NOMO-1 treated with dmso at 0.1 percent for 144 hours (cell line): ENCODE data around the gene GMPPB.
A peak's percentile ranks its signal among the peaks of the same experiment; 100 is the strongest.

Experiments used
- DNase-seq: peaks from one replicate; lab custom pipeline; 2025; ENCODE audit not compliant: unreplicated experiment; lab: John Stamatoyannopoulos, UW

Gene GMPPB

DNA sequence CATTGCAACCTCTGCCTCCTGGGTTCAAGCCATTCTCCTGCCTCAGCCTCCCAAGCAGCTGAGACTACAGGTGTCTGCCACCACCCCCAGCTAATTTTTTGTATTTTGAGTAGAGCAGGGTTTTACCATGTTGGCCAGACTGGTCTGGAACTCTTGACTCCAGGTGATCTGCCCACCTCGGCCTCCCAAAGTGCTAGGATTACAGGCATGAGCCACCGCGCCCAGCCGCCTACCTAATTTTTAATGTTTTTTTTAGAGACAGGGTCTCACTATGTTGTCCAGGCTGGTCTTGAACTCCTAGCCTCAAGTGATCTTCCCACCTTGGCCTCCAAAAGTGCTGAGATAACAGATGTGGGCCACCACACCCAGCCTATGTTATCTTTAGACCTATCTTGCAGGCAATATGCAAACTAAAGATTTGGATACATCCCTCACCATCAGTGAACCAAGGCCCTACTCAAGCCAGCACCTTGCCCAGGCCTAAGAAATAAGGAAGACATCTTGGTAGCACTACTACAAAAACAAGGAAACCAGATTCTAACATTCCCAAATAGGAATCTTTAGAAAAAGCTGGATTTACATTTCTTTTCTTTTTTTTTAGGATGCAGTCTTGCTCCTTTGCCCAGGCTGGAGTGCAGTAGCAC is 6.3 kb upstream of the GMPPB start:
- no peak for DNase-seq

- no peak for DNase-seq
Measured at GRCh38 chr3:49727924-49728361, 4.2 kb upstream of the GMPPB start.

DNA sequence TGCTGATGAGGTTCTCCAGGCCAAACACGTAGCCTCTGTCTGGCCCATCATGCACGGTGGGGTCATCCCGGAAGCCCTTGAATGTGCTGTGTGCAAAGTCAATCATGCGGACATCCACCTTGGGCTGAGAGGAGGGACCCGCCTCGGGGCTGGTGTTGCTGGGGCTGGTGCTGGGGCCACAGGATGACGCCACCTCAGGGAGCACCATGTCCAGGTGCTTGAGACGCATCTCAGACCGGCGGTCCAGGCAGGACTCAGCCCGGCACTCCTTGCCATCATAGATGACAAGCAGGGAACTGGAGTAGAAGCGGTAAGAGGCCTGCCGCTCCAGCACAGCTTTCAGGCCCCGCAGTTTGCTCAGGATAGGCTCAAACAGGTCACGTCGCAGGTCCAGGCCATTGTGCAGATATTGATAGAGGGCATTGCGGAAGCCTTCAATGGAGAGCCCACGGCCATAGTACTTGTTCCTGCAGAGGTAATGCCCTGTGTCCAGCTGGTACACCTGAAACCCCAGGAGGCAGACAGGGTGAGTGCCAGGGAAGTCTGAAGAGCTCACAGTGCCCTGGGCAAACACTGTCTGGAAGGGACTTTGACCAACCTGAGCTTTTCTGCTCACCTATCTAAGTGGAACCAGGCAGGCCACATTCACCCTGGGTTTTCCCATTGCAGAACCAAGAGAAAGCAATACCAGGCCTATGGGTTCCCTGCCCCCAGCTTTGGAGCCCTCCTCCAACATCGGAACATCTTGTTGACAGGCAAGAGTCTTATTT is 3.6 kb upstream of the GMPPB start:
- DNase-seq, result no peak

DNA sequence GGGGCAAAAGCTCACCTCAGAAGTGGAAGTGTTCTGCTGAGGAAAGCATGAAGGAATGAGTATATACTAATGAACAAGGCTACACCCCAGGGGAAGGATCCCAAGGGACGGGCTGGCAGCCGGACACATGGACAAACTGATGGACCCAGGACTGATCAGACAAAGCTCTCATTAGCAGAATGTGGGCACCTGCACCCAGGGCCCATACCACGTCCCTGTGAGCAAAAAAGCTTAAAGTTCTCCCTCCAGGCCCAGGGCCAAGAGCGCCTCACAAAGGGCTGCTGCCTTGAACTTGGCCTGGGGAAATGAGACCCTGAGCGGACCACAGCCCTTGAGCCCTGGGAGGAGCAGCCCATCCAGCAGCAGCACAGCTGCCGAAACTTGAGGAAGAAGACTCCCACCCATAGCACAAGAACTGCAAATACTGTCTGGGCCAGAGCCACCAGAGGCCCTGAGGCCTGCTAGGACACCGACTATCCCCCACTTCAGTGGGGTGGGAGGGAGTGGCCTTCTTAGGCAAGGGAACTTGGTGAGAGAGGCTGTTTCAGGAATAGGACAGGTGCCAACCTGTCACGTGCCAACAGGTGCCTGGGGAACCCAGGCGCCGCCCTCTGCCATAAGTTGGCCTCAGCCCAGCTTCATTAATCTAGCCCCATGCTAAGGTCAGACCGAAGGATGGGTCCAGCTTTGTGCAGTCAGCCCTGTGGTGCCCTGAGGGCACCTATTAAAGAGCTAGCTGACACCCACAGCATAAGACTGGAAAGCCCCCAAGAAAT is 2.3 kb upstream of the GMPPB start:
- no peak for DNase-seq

DNA sequence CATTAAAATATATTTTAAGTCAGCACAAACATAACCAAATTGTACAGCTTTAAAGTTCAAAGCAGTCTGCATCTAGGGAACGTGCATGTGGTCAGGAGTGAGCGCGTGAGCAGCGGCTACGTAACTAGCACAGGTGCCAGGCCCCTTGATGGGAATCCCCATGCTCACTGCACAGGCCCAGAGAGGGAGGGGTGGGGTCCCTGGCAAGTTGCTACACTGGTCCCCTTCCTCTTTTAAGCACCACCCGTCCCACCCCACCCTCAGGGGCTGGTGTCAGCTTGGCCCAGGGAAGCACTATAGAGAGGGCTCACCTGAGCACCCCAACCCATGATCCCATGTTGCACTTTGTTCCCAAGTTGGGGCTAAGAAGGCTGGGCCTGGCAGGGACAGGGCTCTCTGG is 835 bp upstream of the GMPPB start:
- DNase-seq, result no peak

- DNase-seq, result peak; percentile 26
Measured at GRCh38 chr3:49723296-49723627, 489 bp downstream of the GMPPB start.

GRCh38 chr3:49722896-49723295 is 855 bp downstream of the GMPPB start:
- no peak for DNase-seq

- no peak for DNase-seq
Measured at GRCh38 chr3:49721896-49722781, 1.6 kb downstream of the GMPPB start.

GRCh38 chr3:49721596-49721895 is 2.2 kb downstream of the GMPPB start:
- no peak for DNase-seq

GRCh38 chr3:49720855-49721595 is 2.7 kb downstream of the GMPPB start:
- DNase-seq, result no peak

DNA sequence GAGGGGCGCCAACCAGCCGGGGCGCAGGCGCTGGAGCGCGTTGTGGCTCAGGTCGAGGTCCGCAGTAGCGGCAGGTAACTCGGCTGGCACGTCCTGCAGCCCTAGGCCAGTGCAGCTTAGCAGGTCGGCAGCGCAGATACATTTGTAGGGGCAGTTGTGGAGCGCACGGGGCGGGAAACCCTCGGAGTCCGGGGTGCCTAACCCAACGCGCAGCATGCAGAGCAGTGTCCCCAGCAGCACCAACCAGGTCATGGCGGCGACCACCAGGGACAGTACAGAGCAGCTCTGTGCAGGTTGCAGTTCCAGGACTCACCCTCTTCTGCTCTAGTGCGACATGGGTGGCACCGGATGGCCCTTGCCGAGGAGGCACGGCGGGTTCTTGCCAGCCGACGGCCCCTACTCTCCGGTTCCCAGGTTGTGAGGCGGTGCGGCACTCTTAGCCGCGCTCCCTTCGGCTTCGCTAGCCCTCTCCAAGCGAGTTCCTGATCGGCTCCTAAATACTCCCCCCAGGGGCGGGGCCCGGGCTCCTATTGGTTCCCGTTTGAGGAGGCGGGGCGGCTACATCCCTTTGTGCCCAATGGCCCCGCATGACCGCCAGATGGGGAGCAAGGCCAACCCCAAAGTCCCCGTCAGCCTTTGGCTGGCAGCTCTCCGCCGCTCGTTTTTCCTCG is 4.4 kb downstream of the GMPPB start, which contains the start of gene AMIGO3:
AMIGO3 (minus strand) TSS at position 471 of the 671 bp plus-strand sequence; CDS start at position 252, 219 bp downstream.
- peak; percentile 73 for DNase-seq

DNA sequence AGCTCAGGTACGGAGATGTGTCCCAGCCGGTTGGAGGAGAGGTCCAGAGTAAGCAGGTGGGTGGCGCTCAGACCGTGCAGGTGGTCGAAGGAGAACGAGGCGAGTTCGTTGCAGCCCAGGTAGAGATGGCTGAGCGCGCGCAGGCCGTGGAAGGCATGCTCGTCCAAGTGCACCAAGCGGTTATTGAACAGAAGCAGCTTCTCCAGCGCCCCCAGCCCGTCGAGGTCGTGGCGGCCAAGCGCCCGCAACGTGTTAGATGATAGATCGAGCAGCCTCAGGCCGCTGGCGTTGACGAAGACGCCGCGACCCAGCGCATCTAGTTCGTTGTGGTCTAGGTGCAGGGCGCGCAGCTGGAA is 4.9 kb downstream of the GMPPB start:
- DNase-seq, result no peak

DNA sequence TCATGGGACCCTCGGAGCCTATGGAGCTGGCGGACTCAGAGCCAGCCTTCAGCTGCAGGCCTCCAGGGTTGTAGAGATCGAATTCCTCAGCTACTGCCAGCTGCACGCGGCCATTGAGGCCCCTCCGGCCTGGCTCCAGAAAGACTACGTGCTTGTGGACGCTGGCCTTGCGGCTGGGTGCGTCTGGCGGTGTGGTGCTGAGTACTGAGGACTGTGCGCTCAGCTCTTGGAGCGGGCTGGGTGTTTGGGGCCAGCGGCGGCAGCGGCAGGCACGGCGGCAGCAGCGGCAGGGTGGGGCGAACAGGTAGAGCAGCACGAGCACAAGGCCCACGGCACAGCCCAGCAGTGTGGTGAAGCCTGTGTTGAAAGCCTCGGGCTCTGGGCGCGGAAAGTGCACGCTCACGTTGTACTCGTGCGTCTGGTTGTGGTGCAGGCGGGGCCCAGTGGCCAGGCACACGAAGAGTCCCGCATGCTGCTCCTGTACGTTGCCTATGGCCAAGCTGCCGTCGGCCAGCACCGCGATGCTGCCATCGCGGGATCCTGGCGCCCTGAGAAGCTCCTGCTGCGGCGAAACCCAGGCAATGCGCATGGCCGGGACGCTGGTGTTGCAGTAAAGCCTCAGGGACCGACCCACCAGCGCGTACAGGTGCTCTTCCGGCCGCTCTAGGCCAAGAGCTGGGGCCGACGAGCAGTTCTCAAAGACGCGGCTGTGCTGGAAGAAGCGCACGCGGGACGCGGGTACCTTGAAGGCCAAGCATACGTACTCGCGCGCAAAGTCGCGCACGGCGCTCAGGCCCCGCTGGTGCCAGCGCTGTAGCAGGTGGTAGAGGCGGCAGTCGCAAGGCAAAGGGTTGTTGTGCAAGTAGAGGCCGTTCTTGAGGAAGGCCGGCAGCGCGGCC is 5.5 kb downstream of the GMPPB start:
- DNase-seq, result no peak

- no peak for DNase-seq
Measured at GRCh38 chr3:49717211-49717958, 6.4 kb downstream of the GMPPB start.

DNA sequence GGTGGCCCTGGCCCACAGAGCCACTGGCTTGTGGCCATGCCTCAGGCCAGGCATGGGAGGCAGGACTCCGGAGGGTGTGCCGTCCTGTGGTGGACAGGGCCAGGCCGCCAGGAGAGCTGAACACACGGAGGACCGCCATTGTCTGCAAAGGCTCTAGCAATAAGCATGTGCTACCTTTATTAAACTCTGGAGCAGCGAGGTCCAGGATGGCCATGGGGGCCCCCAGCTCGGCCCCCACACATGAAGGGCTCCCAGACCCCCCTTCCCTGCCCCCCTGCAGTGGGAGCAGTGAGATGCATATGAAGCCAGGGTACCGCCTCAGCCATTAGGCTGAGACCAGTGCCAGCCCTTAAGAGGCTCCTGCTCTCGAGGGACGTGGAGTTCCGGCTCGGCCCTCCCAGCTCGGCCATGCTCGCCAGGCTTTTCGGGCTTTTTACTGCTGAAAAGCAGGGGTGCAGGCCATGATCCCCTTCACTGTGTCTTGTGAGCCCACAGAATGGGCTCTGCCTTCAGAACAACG is 7.0 kb downstream of the GMPPB start:
- no peak for DNase-seq

DNA sequence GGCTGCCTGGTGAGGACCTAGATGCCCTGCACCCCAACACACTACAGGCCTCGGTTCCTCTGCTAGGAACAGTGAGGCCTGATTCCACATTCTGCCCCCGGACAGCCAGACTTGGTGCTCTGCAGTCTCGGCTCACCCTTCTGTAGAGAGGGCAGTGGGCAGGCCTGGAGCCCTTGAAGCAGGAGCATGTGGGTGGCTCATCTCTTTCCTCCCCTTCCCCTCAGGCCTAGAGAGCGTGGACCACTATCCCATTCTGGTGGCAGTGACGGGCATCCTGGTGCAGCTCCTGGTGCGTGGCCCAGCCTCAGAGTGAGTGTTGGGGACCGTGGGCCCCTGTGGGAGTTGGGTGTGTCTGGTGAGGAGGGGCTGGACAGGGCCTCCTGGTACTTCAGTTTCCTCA is 7.6 kb downstream of the GMPPB start:
- no peak for DNase-seq

- no peak for DNase-seq
Measured at GRCh38 chr3:49715611-49716121, 8.1 kb downstream of the GMPPB start.
